ENCODE results near the gene SPTBN1. TPM values are rescaled to one million over a fixed set of nuclear protein-coding genes. Genes with fewer than 3 reads are reported as not detected.

SPTBN1 gene
- total RNA-seq, 1 donor from 2014 or later: 601 TPM

GRCh38 chr2:54629914-54630857 lies 174.1 kb downstream of the SPTBN1 start:
- Histone ChIP-seq H3K36me3 (peaks cover 100% of the 10 kb centered on the region), H3K9me3 (no peaks in the 10 kb centered on the region), H3K27ac (peak overlapping the region; percentile 48), H3K4me3 (no peak overlapping the region), H3K27me3 (ENCODE audit: low read depth) (no peaks in the 10 kb centered on the region), H3K4me1 (peaks cover 47% of the 10 kb centered on the region)
- DNase-seq (no peak), ATAC-seq (peak; percentile 38 to 75)
- intact Hi-C loops (cut with DNase I): no loop called here
- TF ChIP-seq CTCF (IDR thresholded peaks at IDR 0.05): no peak

- no peaks in the 10 kb centered on the region for H3K27me3 ChIP-seq (ENCODE audit: low read depth)
- TF ChIP-seq CTCF (IDR thresholded peaks at IDR 0.05): no peak
- H3K4me1 ChIP-seq: peaks cover 55% of the 10 kb centered on the region
- intact Hi-C loops (cut with DNase I): no loop called here
- ATAC-seq (no peak), DNase-seq (no peak)
- peaks cover 97% of the 10 kb centered on the region for H3K36me3 ChIP-seq
- H3K4me3 ChIP-seq: no peak overlapping the region
- H3K27ac ChIP-seq: peak overlapping the region; percentile 32
- H3K9me3 ChIP-seq: no peaks in the 10 kb centered on the region
Measured at GRCh38 chr2:54630858-54631497, 174.9 kb downstream of the SPTBN1 start.

- no peak for TF ChIP-seq CTCF (IDR thresholded peaks at IDR 0.05)
- Histone ChIP-seq H3K4me3 (no peak overlapping the region), H3K27ac (peak overlapping the region; percentile 32), H3K9me3 (no peaks in the 10 kb centered on the region), H3K27me3 (ENCODE audit: low read depth) (no peaks in the 10 kb centered on the region), H3K36me3 (peaks cover 97% of the 10 kb centered on the region), H3K4me1 (peaks cover 59% of the 10 kb centered on the region)
- intact Hi-C loops (cut with DNase I): no loop called here
- ATAC-seq (no peak), DNase-seq (no peak)
Measured at GRCh38 chr2:54631755-54632154, 175.6 kb downstream of the SPTBN1 start.

- peak overlapping the region; percentile 76 for H3K27ac ChIP-seq
- peaks cover 64% of the 10 kb centered on the region for H3K4me1 ChIP-seq
- H3K9me3 ChIP-seq: no peaks in the 10 kb centered on the region
- no peak for TF ChIP-seq CTCF (IDR thresholded peaks at IDR 0.05)
- peaks cover 96% of the 10 kb centered on the region for H3K36me3 ChIP-seq
- no peak for DNase-seq
- intact Hi-C loops (cut with DNase I): no loop called here
- no peak overlapping the region for H3K4me3 ChIP-seq
- no peak for ATAC-seq
- H3K27me3 ChIP-seq (ENCODE audit: low read depth): no peaks in the 10 kb centered on the region
Measured at GRCh38 chr2:54632733-54633692, 176.9 kb downstream of the SPTBN1 start.

- intact Hi-C loops (cut with DNase I): no loop called here
- no peaks in the 10 kb centered on the region for H3K9me3 ChIP-seq
- H3K4me3 ChIP-seq: no peak overlapping the region
- no peaks in the 10 kb centered on the region for H3K27me3 ChIP-seq (ENCODE audit: low read depth)
- peaks cover 96% of the 10 kb centered on the region for H3K36me3 ChIP-seq
- DNase-seq (no peak), ATAC-seq (no peak)
- H3K27ac ChIP-seq: peak overlapping the region; percentile 76
- peaks cover 74% of the 10 kb centered on the region for H3K4me1 ChIP-seq
- TF ChIP-seq CTCF (IDR thresholded peaks at IDR 0.05): no peak
Measured at GRCh38 chr2:54634021-54634420, 177.9 kb downstream of the SPTBN1 start.
